HG03520 (cell line): ENCODE results near the gene GPR148.

Experiments used
- ATAC-seq: cut with Tn5 transposase; IDR thresholded peaks from one replicate; pipeline ENCODE4 v1.9.1; 2021; ENCODE audit warnings: mild to moderate bottlenecking, moderate library complexity; ENCODE audit not compliant: unreplicated experiment

Gene GPR148

GRCh38 chr2:130768191-130768855, 39.5 kb downstream of the GPR148 start:
- no peak for ATAC-seq

GRCh38 chr2:130769343-130769907, 40.6 kb downstream of the GPR148 start:
- no peak for ATAC-seq

- ATAC-seq, result no peak
Measured at GRCh38 chr2:130776550-130776949, 47.7 kb downstream of the GPR148 start.

GRCh38 chr2:130778781-130779180, 49.9 kb downstream of the GPR148 start:
- no peak for ATAC-seq
